Activated gamma-delta T cell treated with anti-CD3 and anti-CD28 coated beads, Interleukin-2, amount 50 U/mL, for 16 hours (primary cell): Measurements from ENCODE around the gene CARMIL1.
"Not testable (repeated sequence)": the region's sequence is repeated elsewhere in the genome, so short reads cannot be mapped to it uniquely, and the experiment has no call there.

Source experiments
- DNase-seq: peaks from one replicate; pipeline ENCODE4 v3.0.0-alpha.2; 2020; ENCODE audit warnings: low read depth

Gene CARMIL1

GRCh38 chr6:25370178-25371036, 91.2 kb downstream of the CARMIL1 start:
- no peak for DNase-seq

GRCh38 chr6:25371037-25371347, 91.8 kb downstream of the CARMIL1 start:
- DNase-seq: no peak

DNA sequence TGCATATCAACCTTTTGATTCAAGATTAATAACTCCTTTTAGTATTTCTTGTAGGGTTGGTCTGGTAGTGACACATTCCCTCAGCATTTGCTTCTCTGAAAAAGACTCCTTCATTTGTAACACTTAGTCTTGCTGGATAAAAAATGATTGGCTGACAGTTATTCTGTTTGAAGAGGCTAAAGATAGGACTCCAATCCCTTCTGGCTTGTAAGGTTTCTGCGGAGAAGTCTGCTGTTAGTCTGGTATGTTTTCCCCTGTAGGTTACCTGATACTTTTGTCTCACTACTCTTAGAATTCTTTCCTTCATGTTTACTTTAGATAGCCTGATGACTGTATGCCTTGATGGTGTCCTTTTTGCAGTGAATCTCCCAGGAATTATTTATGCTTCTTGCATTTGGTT, 96.0 kb downstream of the CARMIL1 start:
- DNase-seq: no peak

DNA sequence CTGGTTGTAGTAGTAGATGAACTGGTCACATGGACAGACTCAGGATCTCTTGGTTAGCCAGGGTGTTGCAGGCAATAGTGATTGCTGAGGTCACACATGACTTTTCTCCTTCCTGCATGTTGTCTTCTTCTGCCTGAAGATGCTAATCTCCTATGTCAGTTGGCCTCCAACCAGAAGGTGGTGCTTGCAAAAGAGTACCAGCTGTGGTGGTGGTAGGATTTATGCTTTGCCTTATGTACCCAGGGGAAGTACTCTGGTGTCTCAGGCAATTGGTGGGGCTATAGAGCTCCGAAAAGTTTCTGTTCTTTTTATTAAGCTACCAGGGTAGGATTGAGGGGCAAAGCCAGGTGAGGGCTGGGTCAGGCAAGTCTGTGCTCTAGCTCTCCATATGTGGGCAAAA, 98.5 kb downstream of the CARMIL1 start:
- no peak for DNase-seq

DNA sequence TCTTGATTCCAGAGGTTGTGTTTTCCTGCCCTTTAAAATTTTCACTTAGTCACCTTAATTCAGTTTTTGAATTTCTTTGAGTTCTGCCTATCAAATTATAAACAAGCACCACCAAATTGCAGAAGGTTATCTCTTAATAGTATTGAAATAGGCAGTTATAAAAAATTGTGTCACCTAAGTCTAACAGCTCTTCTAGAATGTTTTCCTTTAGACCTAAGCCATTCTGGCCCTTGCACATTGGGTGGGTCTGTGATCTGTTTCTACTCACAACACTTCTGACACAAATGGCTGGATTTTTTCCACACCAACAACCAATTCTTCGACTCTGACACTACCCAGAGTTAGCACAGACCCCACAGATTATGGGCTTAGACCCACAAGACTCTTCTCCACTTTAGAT, 101.9 kb downstream of the CARMIL1 start:
- no peak for DNase-seq

GRCh38 chr6:25382476-25382875, 103.3 kb downstream of the CARMIL1 start:
- not testable (repeated sequence) for DNase-seq

DNA sequence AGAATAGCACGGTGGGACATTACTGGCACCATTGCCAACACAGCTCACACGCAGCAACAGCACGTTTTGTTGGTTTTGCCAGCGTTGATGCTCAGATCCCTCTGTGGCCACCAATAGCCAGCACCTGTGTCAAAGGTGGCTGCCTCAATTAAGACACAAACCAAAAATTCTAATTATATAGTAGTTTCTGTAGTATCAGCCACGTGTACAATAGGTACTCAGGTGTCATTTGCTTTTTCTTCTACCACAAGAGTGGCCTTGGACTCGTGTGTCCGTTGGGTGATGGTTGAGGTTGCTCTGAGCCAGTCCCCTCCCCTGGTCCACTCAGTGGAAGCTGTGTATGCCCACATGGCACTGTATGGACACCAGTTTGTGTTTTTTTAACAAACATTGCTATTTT, 105.1 kb downstream of the CARMIL1 start:
- no peak for DNase-seq

- no peak for DNase-seq
These were observed 105.8 kb downstream of the CARMIL1 start for GRCh38 chr6:25384967-25385366.

DNA sequence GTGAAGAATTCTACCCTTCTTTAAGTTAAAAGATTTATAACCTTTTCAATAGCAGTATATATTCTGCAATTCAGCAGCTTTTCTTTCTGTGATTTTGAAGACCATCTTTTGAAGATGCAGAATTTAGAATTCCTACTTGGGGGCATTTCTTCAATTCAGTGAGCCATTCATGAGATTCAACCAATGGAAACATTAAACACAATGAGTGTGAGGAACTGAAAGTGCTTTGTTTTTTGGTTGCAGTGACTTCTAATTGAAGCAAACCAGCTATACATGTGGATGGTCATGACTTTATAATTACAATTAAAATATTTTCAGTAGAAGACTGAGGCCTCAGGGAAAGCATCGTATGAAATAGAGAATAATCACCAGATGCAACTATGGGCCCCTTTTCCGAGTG, 108.3 kb downstream of the CARMIL1 start:
- DNase-seq: no peak

DNA sequence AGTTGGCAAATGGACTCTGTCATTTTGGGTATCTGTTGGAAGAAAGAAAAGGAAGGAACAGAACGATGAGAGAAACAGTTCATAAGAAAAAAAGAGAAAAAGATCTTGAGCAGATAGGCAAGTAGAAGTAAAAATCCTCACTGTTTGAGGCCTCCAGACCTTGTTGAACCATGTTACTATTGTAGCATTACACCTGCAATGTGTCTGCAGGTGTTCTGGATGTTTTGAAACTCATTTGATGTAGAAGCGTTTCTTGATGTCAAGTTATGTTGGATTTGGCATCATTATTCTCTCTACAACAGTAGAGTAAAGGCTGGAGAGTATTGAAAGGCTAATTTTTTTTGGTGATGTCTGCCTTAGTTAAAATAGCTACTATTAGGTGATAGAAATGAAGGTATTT, 108.7 kb downstream of the CARMIL1 start:
- DNase-seq: no peak

DNA sequence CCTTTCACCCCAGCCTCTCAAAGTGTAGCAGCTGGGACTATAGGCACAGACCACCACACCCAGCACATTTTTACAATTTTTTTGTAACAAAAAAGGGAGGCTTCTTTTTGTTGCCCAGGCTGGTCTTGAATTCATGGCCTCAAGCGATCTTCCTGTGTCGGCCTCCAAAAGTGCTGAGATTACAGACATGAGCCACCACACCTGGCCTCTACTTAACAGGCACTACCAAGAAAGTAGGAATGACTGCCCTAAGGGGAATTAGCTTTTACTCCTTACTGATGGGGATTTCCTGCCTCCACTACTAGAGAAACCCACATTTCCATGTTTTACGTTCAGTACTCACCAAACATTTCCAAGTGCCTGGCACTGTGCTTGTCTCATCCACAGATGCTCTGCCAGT, 109.6 kb downstream of the CARMIL1 start:
- DNase-seq: no peak

DNA sequence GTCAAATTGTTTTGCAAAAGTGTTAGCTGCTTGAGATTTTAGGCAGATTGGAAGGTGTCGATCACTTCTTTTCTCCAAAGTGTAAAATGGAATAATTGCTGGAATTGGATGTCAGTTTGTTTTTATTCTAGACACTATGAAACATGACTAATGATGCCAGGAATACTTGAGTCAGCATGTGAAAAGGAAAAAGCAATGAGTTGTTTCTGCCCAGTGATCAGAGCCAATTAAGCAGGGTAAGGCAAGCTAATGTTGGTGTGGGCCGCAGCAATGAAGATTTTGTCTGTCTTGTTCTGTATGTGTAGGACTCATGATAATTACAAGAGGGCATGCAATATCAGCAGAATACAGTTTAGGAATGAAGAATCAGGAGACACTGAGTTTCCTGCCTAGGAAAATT, 110.3 kb downstream of the CARMIL1 start:
- no peak for DNase-seq

DNA sequence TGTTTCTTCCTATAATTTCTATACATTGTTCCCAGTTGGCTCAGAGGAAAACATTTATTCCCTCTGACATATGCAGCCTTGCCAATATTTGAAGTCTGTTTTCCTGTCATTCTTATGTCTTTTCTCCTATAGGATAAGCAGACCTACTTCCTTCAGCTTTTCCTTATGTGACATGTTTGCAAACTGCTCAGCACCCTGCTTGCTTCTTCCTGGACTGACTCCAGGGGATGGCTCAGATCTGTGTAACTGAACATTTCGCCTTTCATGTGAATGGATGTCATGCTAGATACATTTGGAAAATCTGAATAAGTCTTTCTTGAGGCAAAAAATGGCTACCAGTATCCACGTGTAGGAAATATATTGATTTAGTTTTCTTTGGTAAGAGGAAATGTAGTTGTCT, 113.2 kb downstream of the CARMIL1 start:
- no peak for DNase-seq

- DNase-seq: no peak
These were observed 116.6 kb downstream of the CARMIL1 start for GRCh38 chr6:25395731-25396130.

DNA sequence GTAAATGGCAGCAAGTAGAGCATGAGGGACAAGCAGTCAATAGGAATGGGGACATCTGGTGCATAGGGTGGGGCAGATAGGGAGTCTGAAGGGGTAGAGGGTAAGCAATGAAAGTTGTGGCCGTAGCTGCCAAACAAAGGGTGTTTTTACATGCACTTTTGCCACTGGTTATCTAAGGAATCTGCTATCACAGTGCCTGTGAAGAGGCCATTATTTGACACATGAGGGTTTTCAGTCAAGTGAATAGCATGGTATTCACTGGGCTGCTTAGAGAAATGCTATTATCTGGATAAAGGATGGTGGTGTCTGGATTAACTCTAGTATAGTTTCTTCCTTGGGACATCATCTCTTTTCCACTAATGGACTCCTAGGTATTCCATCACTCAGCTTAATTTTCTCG, 118.2 kb downstream of the CARMIL1 start:
- no peak for DNase-seq

DNA sequence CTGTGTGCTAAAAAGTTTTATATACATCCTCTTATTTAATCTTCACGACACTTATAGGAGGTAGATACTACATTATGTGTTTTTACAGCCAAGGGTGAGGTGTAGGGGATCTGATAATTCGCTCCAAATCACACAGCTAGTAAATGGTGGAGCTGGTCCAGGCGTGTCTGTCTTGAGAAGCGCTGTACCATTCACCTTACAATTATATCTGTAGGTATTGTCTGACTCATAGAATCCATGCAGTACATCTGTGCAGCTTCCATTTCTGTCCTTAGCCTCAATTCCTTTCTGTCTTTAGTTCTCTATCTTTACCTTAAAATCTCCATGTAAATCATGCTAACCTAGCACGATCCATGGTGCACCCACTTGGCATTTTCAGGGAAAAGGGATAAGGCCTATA, 120.7 kb downstream of the CARMIL1 start:
- no peak for DNase-seq

- DNase-seq: no peak
These were observed 122.5 kb downstream of the CARMIL1 start for GRCh38 chr6:25401711-25402110.

DNA sequence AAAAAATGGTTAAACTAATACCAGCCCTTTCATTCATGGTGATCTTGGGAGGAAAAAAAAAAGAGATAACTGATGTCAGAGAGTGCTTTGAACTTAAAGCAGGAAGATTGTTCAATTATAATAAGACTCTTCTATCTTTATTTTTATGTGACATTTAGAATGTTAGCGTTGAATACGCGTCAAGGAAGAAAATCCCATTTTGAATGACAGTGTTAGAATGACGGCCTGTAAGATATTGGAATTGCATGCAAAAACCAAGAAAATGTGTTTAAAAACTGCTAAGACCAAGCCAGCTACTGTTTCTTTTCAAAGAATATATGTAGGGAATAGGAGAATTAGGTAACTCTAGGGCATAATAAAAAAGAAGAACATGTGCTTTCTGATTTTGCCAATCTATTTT, 123.0 kb downstream of the CARMIL1 start:
- DNase-seq: no peak

DNA sequence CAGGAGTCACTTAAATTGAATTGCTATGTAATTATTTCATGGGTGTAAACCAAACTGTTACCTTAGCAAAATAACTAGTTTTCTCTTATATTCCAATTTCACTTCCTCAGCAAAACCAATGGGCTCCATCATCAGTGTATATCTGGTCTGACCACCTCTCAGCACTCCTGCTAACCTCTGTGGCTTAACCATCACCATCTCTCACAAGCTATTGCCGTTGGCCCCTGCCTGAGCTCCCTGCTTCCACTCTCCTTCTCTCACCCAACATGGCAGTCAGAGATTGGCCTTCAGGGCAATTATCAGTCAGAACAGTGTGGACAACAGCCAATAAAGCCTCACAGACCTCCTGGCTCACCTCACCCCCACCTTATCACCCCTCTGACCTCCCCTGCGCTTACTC, 124.0 kb downstream of the CARMIL1 start:
- no peak for DNase-seq

- DNase-seq: no peak
These were observed 124.9 kb downstream of the CARMIL1 start for GRCh38 chr6:25404091-25404490.

DNA sequence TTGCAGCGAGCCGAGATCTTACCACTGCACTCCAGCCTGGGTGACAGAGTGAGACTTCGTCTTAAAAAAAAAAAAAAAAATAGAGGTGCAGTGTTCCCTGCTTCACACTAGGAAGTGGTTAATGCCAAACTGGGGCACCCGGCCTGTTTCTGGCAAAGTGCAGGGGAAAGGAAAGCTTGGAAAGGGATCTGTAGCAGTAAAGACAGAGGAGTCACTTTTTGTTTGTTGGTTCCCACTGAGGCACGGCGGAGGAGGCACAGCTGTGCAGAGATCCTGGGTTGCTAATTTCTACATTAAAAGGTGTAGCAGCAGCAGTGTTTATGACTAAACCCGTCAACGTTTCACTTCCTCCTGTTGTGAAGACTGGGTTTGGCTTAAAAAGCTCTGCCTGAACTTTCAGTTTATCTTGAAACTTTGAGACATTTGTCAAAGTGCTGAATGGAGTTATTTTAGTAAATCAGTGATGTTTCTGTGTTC, 125.6 kb downstream of the CARMIL1 start:
- no peak for DNase-seq

GRCh38 chr6:25405442-25405841, 126.3 kb downstream of the CARMIL1 start:
- DNase-seq: no peak

DNA sequence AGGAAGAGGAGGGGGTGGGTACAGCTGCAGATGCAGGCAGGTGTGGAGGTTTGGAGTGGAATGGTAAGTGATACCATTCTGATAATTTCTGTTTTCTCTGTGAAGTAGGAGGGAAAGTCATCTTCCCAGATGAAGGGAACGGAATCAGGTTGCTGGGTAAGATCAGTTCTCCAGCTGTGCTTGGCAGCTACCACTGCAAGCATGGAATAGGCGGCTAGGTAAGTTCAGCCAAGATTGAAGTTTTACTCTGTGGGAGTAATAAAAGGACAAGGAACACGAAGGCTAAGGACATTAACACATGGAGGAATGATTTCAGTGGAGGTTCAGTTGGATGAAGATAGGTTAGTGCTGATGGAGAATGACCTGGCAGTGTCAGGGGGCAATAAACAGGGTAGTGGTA, 128.3 kb downstream of the CARMIL1 start:
- no peak for DNase-seq

DNA sequence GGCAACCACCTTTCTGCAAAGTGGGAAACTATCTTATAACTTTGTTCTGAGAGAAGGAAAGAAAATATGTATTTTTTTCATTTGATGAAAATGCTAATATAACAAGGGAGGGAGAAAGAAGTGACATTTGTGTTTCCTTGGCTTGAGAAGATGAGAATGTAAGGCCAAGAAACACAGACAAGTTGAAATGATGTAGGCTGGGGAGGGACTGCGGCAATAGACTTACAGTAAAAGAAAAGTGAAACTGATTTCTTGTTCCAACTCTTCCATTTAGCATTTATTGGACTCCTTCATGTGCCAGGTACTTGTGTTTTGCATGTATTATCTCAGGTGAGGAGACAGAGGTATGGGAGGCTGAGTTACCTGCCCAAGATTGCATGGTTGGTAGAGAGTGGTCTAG, 130.9 kb downstream of the CARMIL1 start:
- no peak for DNase-seq
